Left renal cortex interstitium (tissue), 4 donors: Measurements from ENCODE around the gene FKBP3. TPM values are rescaled to one million over a fixed set of nuclear protein-coding genes. Genes with fewer than 3 reads are reported as not detected.
"Not testable (repeated sequence)": the region's sequence is repeated elsewhere in the genome, so short reads cannot be mapped to it uniquely, and the experiment has no call there.

ENCODE experiments used
- DNase-seq, 4 donors: peaks; one replicate each; pipeline ENCODE4 v3.0.0-alpha.2; 2013; ENCODE audit warnings: low read depth in 4 of 4, low spot score in 2 of 4, missing footprints in 1 of 4
- polyA plus RNA-seq, 4 donors: library from polyadenylated mRNA; unstranded; fragments of 120-200 nt; gene quantifications; one replicate each; pipeline ENCODE4 v1.2.1, GENCODE V29; 2013; ENCODE audit not compliant: insufficient read length in 4 of 4

Gene FKBP3
- polyA plus RNA-seq, 4 donors: 117 to 136 (median 127) TPM

DNA sequence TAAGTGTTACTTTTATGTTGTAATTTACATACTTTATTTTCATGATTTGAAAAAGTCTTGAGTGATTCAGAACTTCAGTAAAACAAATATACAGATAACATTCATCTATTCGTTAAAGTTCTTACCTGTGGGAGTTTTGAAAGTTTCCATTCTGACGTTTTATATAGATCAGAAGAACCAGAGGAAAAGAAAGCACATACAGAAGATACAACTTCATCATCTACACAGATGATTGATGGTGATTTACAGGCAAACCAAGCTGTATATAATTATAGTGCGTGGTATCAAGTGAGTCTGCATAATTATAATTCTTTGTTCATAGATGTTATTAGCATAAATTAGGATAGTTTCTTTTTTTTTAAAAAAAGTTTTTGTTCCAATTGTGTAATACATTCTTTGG lies 20.0 kb downstream of the FKBP3 start:
- DNase-seq: no peak

DNA sequence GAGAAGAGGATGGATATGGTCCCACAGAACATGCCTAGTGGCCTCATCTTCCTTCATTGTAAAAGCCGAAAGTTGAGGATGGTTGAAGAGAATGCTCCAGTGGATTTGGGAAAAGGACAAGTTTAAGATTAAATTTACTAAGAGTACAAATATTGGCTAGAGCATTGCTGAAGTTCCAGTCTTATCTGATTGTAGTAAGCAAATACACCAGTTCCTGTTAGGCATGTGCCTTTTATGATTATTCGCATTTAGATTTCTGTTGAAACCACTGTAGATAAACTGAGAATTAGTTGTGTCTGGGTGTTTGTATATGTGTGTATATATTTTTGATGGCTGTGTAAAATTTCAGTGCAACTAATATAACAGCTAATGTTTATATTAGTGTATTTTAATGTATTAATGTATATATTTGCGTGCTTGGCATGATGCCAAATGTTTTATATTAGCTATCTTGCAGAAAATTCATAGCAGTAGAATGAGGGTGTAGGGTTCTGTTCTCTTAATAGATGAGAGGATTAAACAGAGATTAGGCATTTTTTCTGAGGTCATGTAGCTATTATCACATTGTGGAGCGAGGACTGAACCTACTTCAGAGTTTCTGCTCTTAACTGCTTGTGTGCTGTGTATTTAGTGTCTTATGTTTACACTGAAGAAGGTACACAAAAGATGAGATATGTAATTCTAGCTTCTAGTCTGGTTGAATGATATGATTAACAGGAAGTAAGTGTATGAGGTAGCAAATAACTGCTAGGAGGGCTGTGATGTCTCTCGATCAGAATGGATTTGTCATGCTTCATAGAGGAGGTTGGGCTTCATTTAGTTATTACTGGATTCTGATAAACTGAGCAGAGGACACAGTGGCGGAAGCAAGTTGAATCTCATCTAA lies 21.1 kb downstream of the FKBP3 start:
- no peak for DNase-seq

DNA sequence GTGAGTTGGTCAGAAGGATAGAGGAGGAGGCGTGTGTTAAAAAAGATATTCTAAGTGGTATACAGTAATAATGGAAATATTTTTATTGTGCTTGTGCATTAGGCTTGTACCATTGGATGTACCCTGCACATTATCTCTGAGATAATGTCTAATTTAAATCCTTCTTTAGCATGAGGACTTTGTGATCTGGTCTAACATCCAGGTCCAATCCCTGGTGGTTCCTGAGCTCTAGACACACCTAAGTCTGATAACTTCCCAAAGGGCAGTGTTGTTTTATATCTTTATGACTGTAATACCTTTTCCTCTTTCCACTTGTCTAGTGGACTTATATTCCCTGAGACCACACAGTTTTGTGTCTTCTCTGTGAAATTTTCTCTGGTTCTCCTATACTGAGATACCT lies 29.7 kb downstream of the FKBP3 start:
- DNase-seq: no peak

DNA sequence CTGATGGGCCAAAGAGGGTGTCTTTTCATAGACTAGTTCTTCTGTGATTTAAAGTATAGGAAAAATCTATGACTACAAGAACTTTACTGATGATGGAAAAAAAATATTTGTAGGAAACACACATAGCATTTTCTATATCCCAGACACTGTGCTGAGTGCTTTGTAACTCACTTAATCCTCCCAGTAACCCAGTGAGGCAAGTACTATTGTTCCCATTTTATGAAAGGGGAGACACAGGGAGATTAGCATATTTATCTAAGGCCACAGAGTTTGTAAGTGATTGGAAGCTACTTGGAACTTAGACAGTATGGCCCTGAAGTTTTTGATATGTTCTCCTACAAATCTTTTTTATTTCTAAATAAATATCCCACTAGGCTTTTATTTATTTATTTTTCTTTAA lies 30.5 kb downstream of the FKBP3 start:
- DNase-seq: no peak

DNA sequence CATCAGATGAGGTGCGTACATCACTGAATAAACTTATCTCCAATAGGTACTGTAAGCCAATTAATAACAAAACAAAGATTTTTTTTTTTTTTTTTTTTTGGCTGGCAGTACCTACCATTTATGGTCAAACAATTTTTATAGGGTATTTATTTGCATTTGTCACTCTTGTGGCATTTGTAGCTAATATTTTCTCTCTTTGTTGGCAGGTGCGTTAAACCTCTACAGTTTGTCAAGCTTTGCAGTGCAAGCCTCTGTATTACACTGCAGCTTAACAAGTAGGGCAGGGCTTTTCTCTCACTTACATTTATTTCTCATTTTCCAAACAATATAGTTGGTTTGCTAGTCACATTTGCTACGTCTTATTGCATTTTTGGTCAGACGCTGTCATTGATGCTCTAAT lies 38.1 kb downstream of the FKBP3 start:
- no peak for DNase-seq

DNA sequence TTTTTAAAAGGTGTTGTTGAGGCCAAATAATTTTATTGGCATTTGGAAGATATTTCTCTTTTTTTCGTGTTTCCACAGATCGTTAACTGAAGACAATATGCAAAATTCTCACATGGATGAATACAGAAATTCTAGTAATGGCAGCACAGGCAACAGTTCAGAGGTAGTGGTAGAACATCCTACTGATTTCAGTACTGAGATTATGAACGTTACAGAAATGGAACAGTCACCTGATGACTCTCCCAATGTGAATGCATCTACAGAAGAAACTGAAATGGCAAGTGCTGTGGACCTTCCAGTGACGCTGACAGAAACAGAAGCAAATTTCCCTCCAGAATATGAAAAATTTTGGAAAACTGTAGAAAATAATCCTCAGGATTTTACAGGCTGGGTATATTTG lies 39.1 kb downstream of the FKBP3 start:
- no peak for DNase-seq

DNA sequence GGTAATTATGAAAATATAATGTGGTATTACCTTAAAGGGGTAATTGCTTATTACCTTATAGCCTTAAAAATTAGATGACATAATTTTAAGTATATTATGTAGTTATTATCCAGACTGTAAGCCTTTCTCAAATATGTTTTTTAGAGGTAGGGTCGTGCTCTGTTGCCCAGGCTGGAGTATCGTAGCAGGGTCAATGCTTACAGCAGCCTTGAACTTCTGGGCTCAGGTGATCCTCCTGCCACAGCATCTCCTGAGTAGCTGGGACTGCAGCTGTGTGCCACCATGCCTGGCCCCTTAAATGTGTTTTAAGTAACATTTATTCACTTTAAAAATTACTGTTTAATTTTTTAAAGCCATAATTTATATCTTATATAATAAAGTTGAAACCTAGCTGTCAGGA lies 40.0 kb downstream of the FKBP3 start:
- no peak for DNase-seq

DNA sequence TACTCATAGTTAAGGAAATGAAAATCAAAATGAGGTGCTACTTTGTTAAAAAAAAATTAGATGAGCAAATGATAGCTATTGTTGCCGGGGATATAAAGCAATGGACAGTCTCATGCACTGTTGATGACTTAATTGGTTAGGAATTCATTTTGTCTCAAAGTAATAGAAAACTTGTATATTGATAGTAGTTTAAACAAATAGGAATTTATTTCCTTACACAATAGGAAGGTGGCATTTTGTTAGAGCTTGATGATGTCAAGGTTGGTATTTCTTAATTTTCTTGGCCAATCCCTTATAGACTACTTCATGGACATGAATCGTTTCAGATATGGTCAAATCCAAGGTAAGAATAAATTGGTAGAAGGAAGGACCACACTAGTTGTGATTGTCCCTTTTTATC lies 42.6 kb downstream of the FKBP3 start:
- DNase-seq: no peak

DNA sequence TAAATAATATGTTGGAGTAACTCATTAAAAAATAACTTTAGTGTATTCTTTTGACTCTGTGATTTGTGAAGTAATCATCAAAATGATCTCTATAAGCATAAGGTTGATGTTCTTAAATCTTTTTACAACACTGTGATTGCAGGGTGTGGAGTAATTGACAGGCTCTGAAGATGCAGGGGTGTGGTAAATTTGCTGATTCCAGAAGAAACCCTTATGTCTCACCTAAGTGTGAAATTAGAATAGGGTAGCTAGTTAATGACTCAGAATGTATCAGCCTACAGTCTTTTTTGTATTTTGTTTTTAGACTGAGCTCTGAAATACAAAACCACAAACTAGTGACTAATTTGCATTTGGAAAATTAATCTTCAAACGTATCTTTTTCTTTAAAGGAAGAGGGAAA lies 44.5 kb downstream of the FKBP3 start:
- no peak for DNase-seq

DNA sequence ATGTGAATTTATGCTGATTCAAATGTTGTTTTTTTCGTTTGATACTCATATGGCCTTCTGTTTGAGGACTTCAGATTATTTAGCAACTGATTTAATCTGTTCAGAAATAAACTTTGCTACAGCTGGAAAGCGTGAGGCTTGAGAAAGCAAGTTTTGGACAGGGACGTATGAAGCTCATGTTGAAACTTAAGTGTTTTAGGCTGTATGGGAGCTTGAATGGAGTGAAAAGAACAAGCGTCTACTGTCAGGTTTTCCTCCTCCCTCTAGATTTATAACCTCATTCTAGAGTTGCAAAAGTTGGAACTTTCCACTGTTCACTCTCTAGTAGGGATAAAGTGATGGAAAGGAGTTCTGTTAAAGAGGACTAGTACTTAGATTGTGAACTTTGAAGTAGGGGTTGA lies 49.3 kb downstream of the FKBP3 start:
- DNase-seq: peak; percentile 19 to 29 (median 23)

DNA sequence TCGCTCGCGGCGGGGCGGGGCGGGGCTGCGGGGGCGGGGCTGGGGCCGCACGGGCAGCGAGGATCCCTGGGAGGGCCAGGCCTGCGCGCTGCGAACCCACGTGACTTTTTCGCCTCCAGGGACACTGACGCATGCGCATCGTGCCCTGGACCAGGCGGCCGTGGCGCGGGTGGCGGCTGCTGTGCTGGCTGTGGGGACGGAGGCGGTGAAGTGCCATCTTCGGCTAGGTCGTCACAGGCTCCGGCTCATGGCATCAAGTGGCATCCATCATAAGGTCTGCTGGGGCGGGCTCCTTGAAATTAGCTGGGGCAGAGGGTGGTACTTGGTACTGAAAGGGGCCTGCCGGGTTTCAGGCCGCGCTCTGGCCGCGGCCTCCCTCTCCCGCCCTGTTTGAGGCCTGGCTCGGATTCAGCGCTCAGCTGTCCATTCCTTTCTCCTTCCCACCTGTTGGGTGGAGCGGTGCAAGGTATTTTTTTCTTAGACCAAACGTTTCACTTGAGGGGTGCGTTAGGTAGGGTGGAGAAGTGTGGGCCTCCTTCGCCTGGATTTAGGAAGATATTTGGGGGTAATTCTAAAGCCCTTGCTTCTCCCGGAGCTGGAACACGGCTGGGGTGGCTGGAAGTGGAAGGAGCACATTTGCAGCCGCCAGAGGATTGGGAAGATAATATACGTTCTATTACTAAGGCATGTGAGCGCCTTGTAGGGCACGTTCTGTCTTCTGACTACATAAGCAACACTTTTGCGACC lies 50.1 kb downstream of the FKBP3 start, which contains the start of gene PRPF39:
Gene PRPF39 (plus strand): TSS at position 141 of the 747 bp plus-strand sequence. CDS start 11,124 bp downstream, outside the sequence.
- peak; percentile 86 to 93 (median 89) for DNase-seq

DNA sequence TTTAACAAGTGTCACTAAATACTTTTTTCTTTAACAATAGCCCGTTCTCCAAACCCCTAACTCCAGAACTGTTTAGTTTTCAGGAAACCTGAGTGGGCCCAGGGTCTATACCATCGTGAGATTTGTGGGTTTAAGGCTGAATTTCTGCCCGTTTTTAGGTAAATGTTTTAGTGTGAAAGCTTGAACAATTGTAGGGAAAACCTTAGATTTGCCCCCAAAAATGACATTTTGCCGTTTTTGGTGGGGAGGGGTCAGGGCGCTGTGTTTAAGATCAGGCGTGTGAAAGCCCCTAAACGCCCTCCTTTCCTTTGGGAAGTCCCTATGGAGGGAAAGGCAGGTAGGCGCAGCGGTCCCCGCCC lies 50.7 kb downstream of the FKBP3 start:
- peak in 3 of 4 donors; percentile 17 to 52 (median 23) for DNase-seq

DNA sequence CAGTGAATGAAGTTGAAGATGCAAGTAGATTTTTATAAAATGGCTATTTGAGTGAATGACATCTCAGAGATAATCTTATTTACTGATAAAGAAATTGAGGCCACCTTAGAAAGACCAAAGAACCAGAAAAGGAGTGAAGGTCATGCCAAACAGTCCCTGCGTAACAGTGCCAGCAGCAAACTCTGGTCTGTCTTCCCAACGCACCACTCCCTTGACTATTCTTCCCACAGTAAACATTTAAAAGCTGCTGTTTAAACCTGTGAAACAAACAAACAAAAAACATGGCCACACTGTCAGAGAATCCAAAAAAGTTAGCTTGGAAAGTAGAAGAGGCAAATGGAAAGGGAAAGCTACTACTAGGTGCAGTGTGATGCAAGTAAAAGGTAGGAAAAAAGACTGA lies 51.9 kb downstream of the FKBP3 start:
- DNase-seq: no peak

DNA sequence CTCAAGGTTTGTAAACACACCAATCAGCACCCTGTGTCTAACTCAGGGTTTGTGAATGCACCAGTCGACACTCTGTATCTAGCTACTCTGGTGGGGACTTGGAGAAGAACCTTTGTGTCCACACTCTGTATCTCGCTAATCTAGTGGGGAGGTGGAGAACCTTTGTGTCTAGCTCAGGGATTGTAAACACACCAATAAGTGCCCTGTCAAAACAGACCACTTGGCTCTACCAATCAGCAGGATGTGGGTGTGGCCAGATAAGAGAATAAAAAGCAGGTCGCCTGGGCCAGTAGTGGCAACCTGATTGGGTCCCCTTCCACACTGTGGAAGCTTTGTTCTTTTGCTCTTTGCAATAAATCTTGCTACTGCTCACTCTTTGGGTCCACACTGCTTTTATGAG lies 53.2 kb downstream of the FKBP3 start:
- not testable (repeated sequence) for DNase-seq

DNA sequence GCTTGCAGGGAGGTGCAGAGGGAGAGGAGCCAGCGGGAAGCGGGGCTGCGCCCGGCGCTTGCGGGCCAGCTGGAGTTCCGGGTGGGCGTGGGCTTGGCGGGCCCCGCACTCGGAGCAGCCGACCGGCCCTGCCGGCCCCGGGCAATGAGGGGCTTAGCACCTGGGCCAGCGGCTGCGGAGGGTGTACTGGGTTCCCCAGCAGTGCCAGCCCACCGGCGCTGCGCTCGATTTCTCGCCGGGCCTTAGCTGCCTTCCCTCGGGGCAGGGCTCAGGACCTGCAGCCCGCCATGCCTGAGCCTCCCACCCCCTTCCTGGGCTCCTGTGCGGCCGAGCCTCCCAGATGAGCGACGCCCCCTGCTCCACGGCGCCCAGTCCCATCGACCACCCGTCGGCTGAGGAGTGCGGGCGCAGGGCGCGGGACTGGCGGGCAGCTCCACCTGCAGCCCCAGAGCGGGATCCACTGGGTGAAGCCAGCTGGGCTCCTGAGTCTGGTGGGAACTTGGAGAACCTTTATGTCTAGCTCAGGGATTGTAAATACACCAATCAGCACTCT lies 53.8 kb downstream of the FKBP3 start:
- DNase-seq: not testable (repeated sequence)

DNA sequence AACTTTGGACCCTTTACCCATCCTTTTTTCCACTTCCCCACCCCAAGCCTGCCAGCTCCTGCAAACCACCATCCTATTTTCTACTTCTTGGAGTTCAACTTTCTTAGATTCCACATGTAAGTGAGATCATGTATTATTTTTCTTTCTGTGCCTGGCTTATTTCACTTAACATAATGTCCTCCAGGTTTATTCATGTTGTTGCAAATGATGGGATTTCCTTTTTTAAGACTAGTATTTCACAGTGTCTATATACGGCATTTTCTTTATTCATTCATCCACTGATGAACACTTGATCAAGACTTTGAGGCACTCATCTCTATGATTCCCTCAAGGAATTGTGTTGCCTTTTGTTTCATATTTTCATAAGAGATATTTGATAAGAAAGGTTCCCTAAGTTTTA lies 56.0 kb downstream of the FKBP3 start:
- DNase-seq: no peak

DNA sequence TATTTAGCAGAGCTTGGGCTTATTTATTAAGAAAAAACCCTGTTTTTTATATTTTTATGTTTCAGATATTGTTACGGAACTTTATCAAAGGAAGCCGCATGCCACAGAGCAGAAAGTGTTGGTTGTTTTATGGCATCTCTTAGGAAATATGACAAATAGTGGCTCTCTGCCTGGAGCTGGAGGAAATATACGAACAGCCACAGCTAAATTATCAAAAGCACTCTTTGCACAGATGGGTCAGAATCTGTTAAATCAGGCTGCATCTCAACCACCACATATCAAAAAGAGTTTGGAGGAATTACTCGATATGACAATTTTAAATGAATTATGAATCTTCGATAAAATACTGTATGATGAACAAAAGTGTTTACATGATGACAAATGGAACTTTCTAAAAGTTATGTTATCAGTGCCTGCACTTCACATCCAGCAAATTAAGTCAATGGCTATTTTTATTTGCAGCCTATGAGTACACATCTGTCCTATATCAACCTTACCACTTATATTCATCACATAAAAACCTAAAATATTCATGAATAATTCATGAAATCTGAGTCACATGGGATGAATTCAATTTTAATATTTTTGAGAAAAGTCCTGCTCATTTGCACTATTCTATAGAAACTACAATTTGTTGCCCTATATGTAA lies 60.9 kb downstream of the FKBP3 start:
- no peak for DNase-seq

DNA sequence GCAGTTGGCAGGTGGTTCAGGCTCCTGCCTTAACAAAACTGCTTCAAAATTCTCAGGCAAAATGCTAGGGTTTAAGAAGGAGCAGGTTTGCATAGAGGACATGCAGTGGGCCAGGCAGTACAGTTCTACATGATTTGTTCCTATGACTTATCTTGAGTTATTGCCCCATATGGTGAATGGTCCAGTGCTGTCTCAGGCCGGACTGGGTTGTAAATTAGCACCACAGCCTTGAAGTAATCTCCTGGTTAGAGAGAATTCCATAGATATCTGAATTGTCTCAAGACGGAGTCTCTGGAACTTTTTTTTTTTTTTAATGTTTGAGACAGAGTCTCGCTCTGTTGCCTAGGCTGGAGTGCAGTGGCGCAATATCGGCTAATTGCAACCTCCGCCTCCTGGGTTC lies 62.2 kb downstream of the FKBP3 start:
- DNase-seq: no peak

DNA sequence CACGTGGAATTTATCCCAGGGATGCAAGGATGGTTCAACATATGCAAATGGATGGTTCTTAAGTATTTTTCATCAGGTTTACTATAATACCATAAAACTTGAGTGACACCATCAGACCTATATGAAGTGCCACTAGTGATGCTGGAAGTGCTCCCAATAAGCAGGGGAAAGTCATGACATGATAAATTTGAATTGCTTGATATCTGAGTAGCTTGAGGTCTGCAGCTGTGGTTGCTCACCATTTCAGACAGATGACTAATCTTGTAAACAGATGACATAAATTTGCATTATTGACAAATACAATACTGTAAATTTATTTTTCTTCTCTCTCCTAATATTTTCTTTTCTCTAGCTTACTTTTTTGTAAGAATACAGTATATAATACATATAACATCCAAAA lies 64.1 kb downstream of the FKBP3 start:
- DNase-seq: no peak

DNA sequence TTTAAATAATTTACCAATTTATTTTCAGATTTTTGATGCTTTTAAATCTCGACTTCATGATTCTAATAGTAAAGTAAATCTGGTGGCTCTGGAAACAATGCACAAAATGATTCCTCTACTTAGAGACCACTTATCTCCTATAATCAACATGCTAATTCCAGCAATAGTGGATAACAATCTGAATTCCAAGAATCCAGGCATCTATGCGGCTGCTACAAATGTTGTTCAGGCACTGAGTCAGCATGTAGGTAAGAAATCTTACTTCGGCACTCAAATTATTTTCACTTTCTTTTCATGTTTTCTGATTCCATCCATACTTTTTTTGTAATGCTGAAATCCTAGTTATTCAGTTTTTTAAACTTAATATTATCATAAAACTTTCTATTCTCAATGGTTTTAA lies 65.9 kb downstream of the FKBP3 start:
- no peak for DNase-seq

DNA sequence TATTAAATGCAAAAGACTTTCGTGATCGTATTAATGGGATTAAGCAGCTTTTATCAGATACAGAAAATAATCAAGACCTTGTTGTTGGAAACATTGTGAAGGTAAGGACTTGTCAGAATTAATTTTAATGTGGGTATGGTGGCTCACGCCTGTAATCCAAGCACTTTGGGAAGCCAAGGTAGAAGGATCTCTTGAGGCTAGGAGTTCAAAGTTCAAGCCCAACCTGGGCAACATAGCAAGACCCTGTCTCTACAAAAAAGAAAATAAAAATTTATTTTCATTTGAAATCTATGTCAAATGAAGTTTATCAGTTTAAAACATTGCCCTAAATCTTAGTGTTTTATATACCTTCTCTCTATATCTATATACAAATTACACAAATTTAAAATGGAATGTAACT lies 67.6 kb downstream of the FKBP3 start:
- no peak for DNase-seq
